HEK293 (cell line): Measurements from ENCODE around the gene KIDINS220.

ENCODE experiments used
- CTCF ChIA-PET: fragments of 350-600 bp; formaldehyde crosslinking; extraction: SDS; loops from one replicate; lab custom pipeline; 2021; ENCODE audit warnings: antibody characterized with exemption; lab: Yijun Ruan, JAX
- POLR2A ChIA-PET: fragments of 300-600 bp; formaldehyde crosslinking; extraction: SDS; loops from one replicate; lab custom pipeline; 2020; ENCODE audit warnings: antibody characterized with exemption, inconsistent platforms; lab: Yijun Ruan, JAX
- H3K27ac ChIP-seq: fragments of 200-500 bp; sonication (Bioruptor generic); 2 replicates; pipeline ENCODE4 v1.5.1; 2014; ENCODE audit warnings: low read depth, low read length, control low read depth, inconsistent platforms; ENCODE audit errors: extremely low read depth
- H3K36me3 ChIP-seq, 2 experiments: fragments of 200-500 bp in 1 of 2; sonication (Bioruptor generic) in 1 of 2; 1 replicate in 1 of 2; 2 replicates in 1 of 2; pipeline ENCODE4 v1.5.1; 2014 to 2017; ENCODE audit warnings: inconsistent platforms in 2 of 2, low read length in 2 of 2; ENCODE audit not compliant: control insufficient read depth in 2 of 2, insufficient read depth in 1 of 2
- H3K4me1 ChIP-seq: fragments of 200-500 bp; sonication (Bioruptor generic); 2 replicates; pipeline ENCODE4 v1.5.1; 2014; ENCODE audit warnings: mild to moderate bottlenecking, low read length, inconsistent platforms; ENCODE audit not compliant: control insufficient read depth, insufficient read depth
- H3K4me3 ChIP-seq: 2 replicates; pipeline ENCODE4 v1.5.1; 2011; ENCODE audit warnings: low read depth, mild to moderate bottlenecking, control low read depth, low read length, moderate library complexity
- H3K9me3 ChIP-seq: fragments of 200-500 bp; sonication (Bioruptor generic); 2 replicates; pipeline ENCODE4 v1.5.1; 2014; ENCODE audit warnings: low read depth, low read length, inconsistent platforms; ENCODE audit not compliant: control insufficient read depth, insufficient read depth
- ELK4 ChIP-seq: IDR thresholded peaks from 2 replicates; pipeline ENCODE4 v1.6.1; 2011; ENCODE audit warnings: mild to moderate bottlenecking, low read depth, low read length, borderline replicate concordance
- FEZF1 ChIP-seq: fragments of 450-650 bp; formaldehyde crosslinking; IDR thresholded peaks from 2 replicates; pipeline ENCODE4 v1.5.1; 2016; ENCODE audit warnings: missing biosample characterization, missing genetic modification characterization
- GFI1B ChIP-seq: fragments of 450-650 bp; formaldehyde crosslinking; IDR thresholded peaks from 2 replicates; pipeline ENCODE4 v1.5.1; 2016; ENCODE audit warnings: missing biosample characterization, missing genetic modification characterization
- HIC1 ChIP-seq: fragments of 450-650 bp; formaldehyde crosslinking; IDR thresholded peaks from 2 replicates; pipeline ENCODE4 v1.5.1; 2016; ENCODE audit warnings: missing biosample characterization, missing genetic modification characterization
- KLF7 ChIP-seq: fragments of 450-650 bp; formaldehyde crosslinking; IDR thresholded peaks from 2 replicates; pipeline ENCODE4 v1.5.1; 2016; ENCODE audit warnings: missing biosample characterization, missing genetic modification characterization, borderline replicate concordance
- PRDM4 ChIP-seq: fragments of 450-650 bp; formaldehyde crosslinking; IDR thresholded peaks from 2 replicates; pipeline ENCODE4 v1.5.1; 2017; ENCODE audit warnings: missing biosample characterization, missing genetic modification characterization
- YY1 ChIP-seq: fragments of 450-650 bp; formaldehyde crosslinking; IDR thresholded peaks from 2 replicates; pipeline ENCODE4 v1.5.1; 2018; ENCODE audit warnings: missing biosample characterization, missing genetic modification characterization
- ZBTB21 ChIP-seq: fragments of 450-650 bp; formaldehyde crosslinking; IDR thresholded peaks from 2 replicates; pipeline ENCODE4 v1.5.1; 2017; ENCODE audit warnings: missing biosample characterization, missing genetic modification characterization
- ZFP41 ChIP-seq: fragments of 450-650 bp; formaldehyde crosslinking; IDR thresholded peaks from 2 replicates; pipeline ENCODE4 v1.5.1; 2016; ENCODE audit warnings: missing biosample characterization, missing genetic modification characterization, borderline replicate concordance
- ZNF174 ChIP-seq: fragments of 450-650 bp; formaldehyde crosslinking; IDR thresholded peaks from 2 replicates; pipeline ENCODE4 v1.5.0; 2017; ENCODE audit warnings: missing biosample characterization, mild to moderate bottlenecking, missing genetic modification characterization
- ZNF175 ChIP-seq: fragments of 450-650 bp; formaldehyde crosslinking; IDR thresholded peaks from 2 replicates; pipeline ENCODE4 v1.5.1; 2016; ENCODE audit warnings: missing biosample characterization, missing genetic modification characterization
- ZNF311 ChIP-seq: fragments of 450-650 bp; formaldehyde crosslinking; IDR thresholded peaks from 2 replicates; pipeline ENCODE4 v1.5.1; 2017; ENCODE audit warnings: missing biosample characterization, missing genetic modification characterization, borderline replicate concordance
- ZNF335 ChIP-seq: fragments of 450-650 bp; formaldehyde crosslinking; conservative IDR thresholded peaks from 2 replicates; pipeline ENCODE4 v1.5.1; 2016; ENCODE audit warnings: missing biosample characterization, missing genetic modification characterization
- ZNF398 ChIP-seq: fragments of 450-650 bp; formaldehyde crosslinking; IDR thresholded peaks from 2 replicates; pipeline ENCODE4 v1.5.1; 2017; ENCODE audit warnings: missing biosample characterization, missing genetic modification characterization
- ZNF426 ChIP-seq: fragments of 450-650 bp; formaldehyde crosslinking; IDR thresholded peaks from 2 replicates; pipeline ENCODE4 v1.5.1; 2017; ENCODE audit warnings: missing biosample characterization, missing genetic modification characterization, mild to moderate bottlenecking, inconsistent platforms, moderate library complexity
- ZNF544 ChIP-seq: fragments of 450-650 bp; formaldehyde crosslinking; IDR thresholded peaks from 2 replicates; pipeline ENCODE4 v1.5.0; 2017; ENCODE audit warnings: missing biosample characterization, missing genetic modification characterization
- ZNF561 ChIP-seq: fragments of 450-650 bp; IDR thresholded peaks from 2 replicates; pipeline ENCODE4 v1.5.1; 2018; ENCODE audit warnings: missing biosample characterization, missing genetic modification characterization, borderline replicate concordance
- ZNF610 ChIP-seq: fragments of 450-650 bp; formaldehyde crosslinking; IDR thresholded peaks from 2 replicates; pipeline ENCODE4 v1.5.1; 2016; ENCODE audit warnings: missing biosample characterization, missing genetic modification characterization, borderline replicate concordance
- ZNF704 ChIP-seq: fragments of 450-650 bp; formaldehyde crosslinking; IDR thresholded peaks from 2 replicates; pipeline ENCODE4 v1.5.1; 2016; ENCODE audit warnings: missing biosample characterization, missing genetic modification characterization
- ZNF707 ChIP-seq: fragments of 450-650 bp; formaldehyde crosslinking; IDR thresholded peaks from 2 replicates; pipeline ENCODE4 v1.5.1; 2016; ENCODE audit warnings: missing biosample characterization, missing genetic modification characterization
- ZNF747 ChIP-seq: fragments of 450-650 bp; formaldehyde crosslinking; IDR thresholded peaks from 2 replicates; pipeline ENCODE4 v1.5.1; 2016; ENCODE audit warnings: missing biosample characterization, missing genetic modification characterization
- ZNF792 ChIP-seq: fragments of 450-650 bp; formaldehyde crosslinking; IDR thresholded peaks from 2 replicates; pipeline ENCODE4 v1.5.1; 2016; ENCODE audit warnings: missing biosample characterization, missing genetic modification characterization
- ZSCAN18 ChIP-seq: fragments of 450-650 bp; formaldehyde crosslinking; IDR thresholded peaks from 2 replicates; pipeline ENCODE4 v1.5.1; 2016; ENCODE audit warnings: missing biosample characterization, missing genetic modification characterization

Gene KIDINS220

GRCh38 chr2:8701681-8702379 is 135.6 kb downstream of the KIDINS220 start:
- Histone ChIP-seq H3K4me1 (no peaks in the 10 kb centered on the region), H3K9me3 (no peaks in the 10 kb centered on the region)
- ChIA-PET POLR2A (interaction anchor here (0.7 kb wide), 1 partner anchor 19 kb away, joined by 3 read pairs; no protein-coding TSS in a partner anchor), CTCF (interaction anchor here (1.9 kb wide), 1 partner anchor 8 kb away, joined by 5 read pairs; no protein-coding TSS in a partner anchor)
- no peak for TF ChIP-seq ZNF175
- no peak for TF ChIP-seq ZNF704 (tag by site-specific recombination)
- no peak for TF ChIP-seq PRDM4 (tag by site-specific recombination)
- no peak for TF ChIP-seq HIC1 (tag by site-specific recombination)
- TF ChIP-seq ZFP41 (tag by site-specific recombination): no peak
- TF ChIP-seq FEZF1 (tag by site-specific recombination): no peak
- no peak for TF ChIP-seq ZNF426 (tag by site-specific recombination)
- TF ChIP-seq ZNF335 (tag by site-specific recombination): no peak
- TF ChIP-seq ZNF544 (tag by site-specific recombination): no peak
- no peak for TF ChIP-seq ZBTB21
- no peak for TF ChIP-seq ZSCAN18 (tag by site-specific recombination)
- no peak for TF ChIP-seq ZNF747
- TF ChIP-seq ZNF311 (tag by site-specific recombination): no peak
- no peak for TF ChIP-seq ZNF792 (tag by site-specific recombination)
- TF ChIP-seq, all 188 proteins: peak for 0
- Histone ChIP-seq H3K4me3 (no peak overlapping the region), H3K36me3 (no peaks in the 10 kb centered on the region), H3K27ac (no peak overlapping the region)

GRCh38 chr2:8699839-8700238 is 137.6 kb downstream of the KIDINS220 start:
- Histone ChIP-seq H3K9me3 (no peaks in the 10 kb centered on the region), H3K27ac (no peak overlapping the region), H3K4me3 (no peak overlapping the region), H3K36me3 (no peaks in the 10 kb centered on the region), H3K4me1 (no peaks in the 10 kb centered on the region; the same call in 1 of the 2 replicates)
- ChIA-PET CTCF (interaction anchor here (0.7 kb wide), 2 partner anchors 936 to 1273 kb away, joined by 3 read pairs; no protein-coding TSS in a partner anchor), POLR2A (no interaction called here)
- no peak for TF ChIP-seq ZNF174 (tag by site-specific recombination)
- TF ChIP-seq ZNF398 (tag by site-specific recombination): no peak
- TF ChIP-seq ELK4: no peak
- no peak for TF ChIP-seq KLF7 (tag by site-specific recombination)
- TF ChIP-seq ZNF707: no peak
- no peak for TF ChIP-seq ZNF544 (tag by site-specific recombination)
- TF ChIP-seq ZNF610 (tag by site-specific recombination): no peak
- no peak for TF ChIP-seq YY1 (tag by site-specific recombination)
- no peak for TF ChIP-seq ZNF561 (tag by site-specific recombination)
- no peak for TF ChIP-seq GFI1B (tag by site-specific recombination)
